CD4-positive, alpha-beta T cell treated with Interleukin-10 for 1 hour (primary cell): Measurements from ENCODE around the gene PATZ1.
A peak's percentile ranks its signal among the peaks of the same experiment; 100 is the strongest.

Source experiments
- DNase-seq: peaks from one replicate; pipeline ENCODE4 v3.0.0-alpha.2; 2020

Gene PATZ1

DNA sequence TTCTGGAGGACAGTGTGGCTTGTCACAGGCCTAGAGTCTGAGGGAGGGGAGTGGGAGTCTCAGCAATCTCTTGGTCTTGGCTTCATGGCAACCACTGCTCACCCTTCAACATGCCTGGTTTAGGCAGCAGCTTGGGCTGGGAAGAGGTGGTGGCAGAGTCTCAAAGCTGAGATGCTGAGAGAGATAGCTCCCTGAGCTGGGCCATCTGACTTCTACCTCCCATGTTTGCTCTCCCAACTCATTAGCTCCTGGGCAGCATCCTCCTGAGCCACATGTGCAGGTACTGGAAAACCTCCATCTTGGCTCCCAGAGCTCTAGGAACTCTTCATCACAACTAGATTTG is 66.8 kb downstream of the PATZ1 start:
- DNase-seq, result no peak

DNA sequence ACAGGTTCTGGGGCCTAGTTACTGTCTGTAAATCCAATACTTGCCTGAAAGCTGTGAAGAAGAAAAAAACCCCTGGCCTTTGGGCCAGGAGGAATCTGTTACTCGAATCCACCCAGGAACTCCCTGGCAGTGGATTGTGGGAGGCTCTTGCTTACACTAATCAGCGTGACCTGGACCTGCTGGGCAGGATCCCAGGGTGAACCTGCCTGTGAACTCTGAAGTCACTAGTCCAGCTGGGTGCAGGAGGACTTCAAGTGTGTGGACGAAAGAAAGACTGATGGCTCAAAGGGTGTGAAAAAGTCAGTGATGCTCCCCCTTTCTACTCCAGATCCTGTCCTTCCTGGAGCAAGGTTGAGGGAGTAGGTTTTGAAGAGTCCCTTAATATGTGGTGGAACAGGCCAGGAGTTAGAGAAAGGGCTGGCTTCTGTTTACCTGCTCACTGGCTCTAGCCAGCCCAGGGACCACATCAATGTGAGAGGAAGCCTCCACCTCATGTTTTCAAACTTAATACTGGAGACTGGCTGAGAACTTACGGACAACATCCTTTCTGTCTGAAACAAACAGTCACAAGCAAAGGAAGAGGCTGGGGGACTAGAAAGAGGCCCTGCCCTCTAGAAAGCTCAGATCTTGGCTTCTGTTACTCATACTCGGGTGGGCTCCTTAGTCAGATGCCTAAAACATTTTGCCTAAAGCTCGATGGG is 67.4 kb downstream of the PATZ1 start:
- DNase-seq, result peak; percentile 65

- no peak for DNase-seq
These were observed 68.0 kb downstream of the PATZ1 start for GRCh38 chr22:31278151-31278621.

- DNase-seq, result no peak
These were observed 68.4 kb downstream of the PATZ1 start for GRCh38 chr22:31277741-31278140.

DNA sequence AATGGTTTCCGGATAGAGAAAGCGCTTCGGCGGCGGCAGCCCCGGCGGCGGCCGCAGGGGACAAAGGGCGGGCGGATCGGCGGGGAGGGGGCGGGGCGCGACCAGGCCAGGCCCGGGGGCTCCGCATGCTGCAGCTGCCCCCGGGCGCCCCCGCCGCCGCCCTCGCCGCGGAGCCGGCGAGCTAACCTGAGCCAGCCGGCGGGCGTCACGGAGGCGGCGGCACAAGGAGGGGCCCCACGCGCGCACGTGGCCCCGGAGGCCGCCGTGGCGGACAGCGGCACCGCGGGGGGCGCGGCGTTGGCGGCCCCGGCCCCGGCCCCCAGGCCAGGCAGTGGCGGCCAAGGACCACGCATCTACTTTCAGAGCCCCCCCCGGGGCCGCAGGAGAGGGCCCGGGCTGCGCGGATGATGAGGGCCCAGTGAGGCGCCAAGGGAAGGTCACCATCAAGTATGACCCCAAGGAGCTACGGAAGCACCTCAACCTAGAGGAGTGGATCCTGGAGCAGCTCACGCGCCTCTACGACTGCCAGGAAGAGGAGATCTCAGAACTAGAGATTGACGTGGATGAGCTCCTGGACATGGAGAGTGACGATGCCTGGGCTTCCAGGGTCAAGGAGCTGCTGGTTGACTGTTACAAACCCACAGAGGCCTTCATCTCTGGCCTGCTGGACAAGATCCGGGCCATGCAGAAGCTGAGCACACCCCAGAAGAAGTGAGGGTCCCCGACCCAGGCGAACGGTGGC is 69.5 kb downstream of the PATZ1 start:
- DNase-seq, result no peak
